Measurements from ENCODE around the gene FAM180A. TPM values are rescaled to one million over a fixed set of nuclear protein-coding genes. Genes with fewer than 3 reads are reported as not detected.
"Not testable (repeated sequence)": the region's sequence is repeated elsewhere in the genome, so short reads cannot be mapped to it uniquely, and the experiment has no call there.

The FAM180A gene
- total and polyA plus RNA-seq, 4 donors = 0.19 to 10.5 (median 5.6) TPM

DNA sequence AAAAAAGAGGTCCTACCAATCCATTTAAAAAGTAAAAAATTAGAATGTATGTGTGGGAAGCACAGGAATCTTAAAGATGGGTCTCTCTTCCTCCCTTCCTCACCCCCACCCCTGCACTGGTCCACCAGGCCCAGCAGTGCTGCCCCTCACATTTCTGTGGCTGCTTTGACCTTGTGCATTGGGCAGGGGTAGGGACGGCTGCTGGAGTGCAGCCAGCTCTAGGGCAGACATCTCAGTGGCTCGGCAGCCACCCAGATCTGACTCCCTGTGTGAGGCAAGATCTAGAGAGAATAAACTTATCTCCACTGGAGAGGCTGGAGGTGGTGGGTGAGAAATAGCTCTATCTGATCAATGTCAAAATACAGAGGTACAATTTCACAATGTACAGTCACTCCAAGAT lies 6.7 kb downstream of the FAM180A start:
- Histone ChIP-seq H3K9me3 (ENCODE audit: control insufficient read depth in 4 of 4, low read length in 3 of 4) (no peaks in the 10 kb centered on the region), H3K36me3 (ENCODE audit: control insufficient read depth in 4 of 4, insufficient read depth in 3 of 4, low read depth in 1 of 4, low read length in 3 of 4) (no peaks in the 10 kb centered on the region), H3K9ac (ENCODE audit: low read depth in 1 of 2, low read length in 2 of 2) (no peak overlapping the region), H3K4me3 (ENCODE audit: low read depth in 1 of 3, low read length in 3 of 3) (no peak overlapping the region), H3K27me3 (ENCODE audit: control insufficient read depth in 4 of 4, insufficient read depth in 4 of 4, low read length in 3 of 4) (no peaks in the 10 kb centered on the region), H3K27ac (ENCODE audit: low read depth in 1 of 2, low read length in 2 of 2) (no peak overlapping the region), H3K4me1 (ENCODE audit: control insufficient read depth in 4 of 4, insufficient read depth in 4 of 4, low read length in 3 of 4) (no peaks in the 10 kb centered on the region)
- TF ChIP-seq, protein P1, sequence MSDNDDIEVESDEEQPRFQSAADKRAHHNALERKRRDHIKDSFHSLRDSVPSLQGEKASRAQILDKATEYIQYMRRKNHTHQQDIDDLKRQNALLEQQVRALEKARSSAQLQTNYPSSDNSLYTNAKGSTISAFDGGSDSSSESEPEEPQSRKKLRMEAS (IDR thresholded peaks at IDR 0.05) = no peak
- TF ChIP-seq, protein P2, sequence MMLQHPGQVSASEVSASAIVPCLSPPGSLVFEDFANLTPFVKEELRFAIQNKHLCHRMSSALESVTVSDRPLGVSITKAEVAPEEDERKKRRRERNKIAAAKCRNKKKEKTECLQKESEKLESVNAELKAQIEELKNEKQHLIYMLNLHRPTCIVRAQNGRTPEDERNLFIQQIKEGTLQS (IDR thresholded peaks at IDR 0.05) = no peak
- TF ChIP-seq, protein P3, sequence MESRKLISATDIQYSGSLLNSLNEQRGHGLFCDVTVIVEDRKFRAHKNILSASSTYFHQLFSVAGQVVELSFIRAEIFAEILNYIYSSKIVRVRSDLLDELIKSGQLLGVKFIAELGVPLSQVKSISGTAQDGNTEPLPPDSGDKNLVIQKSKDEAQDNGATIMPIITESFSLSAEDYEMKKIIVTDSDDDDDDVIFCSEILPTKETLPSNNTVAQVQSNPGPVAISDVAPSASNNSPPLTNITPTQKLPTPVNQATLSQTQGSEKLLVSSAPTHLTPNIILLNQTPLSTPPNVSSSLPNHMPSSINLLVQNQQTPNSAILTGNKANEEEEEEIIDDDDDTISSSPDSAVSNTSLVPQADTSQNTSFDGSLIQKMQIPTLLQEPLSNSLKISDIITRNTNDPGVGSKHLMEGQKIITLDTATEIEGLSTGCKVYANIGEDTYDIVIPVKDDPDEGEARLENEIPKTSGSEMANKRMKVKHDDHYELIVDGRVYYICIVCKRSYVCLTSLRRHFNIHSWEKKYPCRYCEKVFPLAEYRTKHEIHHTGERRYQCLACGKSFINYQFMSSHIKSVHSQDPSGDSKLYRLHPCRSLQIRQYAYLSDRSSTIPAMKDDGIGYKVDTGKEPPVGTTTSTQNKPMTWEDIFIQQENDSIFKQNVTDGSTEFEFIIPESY (IDR thresholded peaks at IDR 0.05) = no peak
- no peak for TF ChIP-seq TAF1 (conservative IDR thresholded peaks at IDR 0.05)
- no peak for TF ChIP-seq EGR1 (IDR thresholded peaks at IDR 0.05; ENCODE audit: low read depth in 2 of 2)
- 42% methylated on average over 2 of the region's 2 CpGs for WGBS
- DNase-seq (ENCODE audit: low spot score) = no peak

DNA sequence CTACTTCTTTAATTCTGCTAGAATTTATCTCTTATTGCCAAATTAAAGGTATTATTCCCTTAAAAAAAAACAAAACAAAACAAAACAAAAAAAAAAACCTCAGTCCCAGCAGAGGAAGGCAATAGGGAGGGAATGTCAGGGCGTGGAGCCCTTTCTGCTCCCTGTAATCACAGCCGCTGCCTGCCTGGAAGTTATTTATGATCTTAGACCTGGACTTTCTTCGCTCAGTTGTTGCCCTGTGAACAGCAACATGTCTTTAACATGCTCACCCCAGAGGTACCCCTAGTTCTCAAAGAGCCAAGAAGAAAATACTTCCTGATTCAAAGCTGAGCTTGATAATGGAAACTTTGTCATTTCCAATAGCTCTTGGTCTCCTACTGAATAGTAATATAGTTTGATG lies 7.7 kb downstream of the FAM180A start:
- Histone ChIP-seq H3K36me3 (ENCODE audit: control insufficient read depth in 4 of 4, insufficient read depth in 3 of 4, low read depth in 1 of 4, low read length in 3 of 4) (no peaks in the 10 kb centered on the region), H3K9ac (ENCODE audit: low read depth in 1 of 2, low read length in 2 of 2) (no peak overlapping the region), H3K27ac (ENCODE audit: low read depth in 1 of 2, low read length in 2 of 2) (no peak overlapping the region), H3K4me1 (ENCODE audit: control insufficient read depth in 4 of 4, insufficient read depth in 4 of 4, low read length in 3 of 4) (no peaks in the 10 kb centered on the region), H3K4me3 (ENCODE audit: low read depth in 1 of 3, low read length in 3 of 3) (no peak overlapping the region), H3K9me3 (ENCODE audit: control insufficient read depth in 4 of 4, low read length in 3 of 4) (no peaks in the 10 kb centered on the region), H3K27me3 (ENCODE audit: control insufficient read depth in 4 of 4, insufficient read depth in 4 of 4, low read length in 3 of 4) (no peaks in the 10 kb centered on the region)
- DNase-seq (ENCODE audit: low spot score) = no peak
- WGBS = 75% methylated on average over 3 of the region's 3 CpGs
- TF ChIP-seq RAD21 (IDR thresholded peaks at IDR 0.05) = no peak
- no peak for TF ChIP-seq HNF4G (IDR thresholded peaks at IDR 0.05)
- TF ChIP-seq, protein P1 (IDR thresholded peaks at IDR 0.05) = no peak
- TF ChIP-seq JUND (IDR thresholded peaks at IDR 0.05) = no peak
- TF ChIP-seq NR2F2 (IDR thresholded peaks at IDR 0.05) = no peak
- TF ChIP-seq, protein P4, sequence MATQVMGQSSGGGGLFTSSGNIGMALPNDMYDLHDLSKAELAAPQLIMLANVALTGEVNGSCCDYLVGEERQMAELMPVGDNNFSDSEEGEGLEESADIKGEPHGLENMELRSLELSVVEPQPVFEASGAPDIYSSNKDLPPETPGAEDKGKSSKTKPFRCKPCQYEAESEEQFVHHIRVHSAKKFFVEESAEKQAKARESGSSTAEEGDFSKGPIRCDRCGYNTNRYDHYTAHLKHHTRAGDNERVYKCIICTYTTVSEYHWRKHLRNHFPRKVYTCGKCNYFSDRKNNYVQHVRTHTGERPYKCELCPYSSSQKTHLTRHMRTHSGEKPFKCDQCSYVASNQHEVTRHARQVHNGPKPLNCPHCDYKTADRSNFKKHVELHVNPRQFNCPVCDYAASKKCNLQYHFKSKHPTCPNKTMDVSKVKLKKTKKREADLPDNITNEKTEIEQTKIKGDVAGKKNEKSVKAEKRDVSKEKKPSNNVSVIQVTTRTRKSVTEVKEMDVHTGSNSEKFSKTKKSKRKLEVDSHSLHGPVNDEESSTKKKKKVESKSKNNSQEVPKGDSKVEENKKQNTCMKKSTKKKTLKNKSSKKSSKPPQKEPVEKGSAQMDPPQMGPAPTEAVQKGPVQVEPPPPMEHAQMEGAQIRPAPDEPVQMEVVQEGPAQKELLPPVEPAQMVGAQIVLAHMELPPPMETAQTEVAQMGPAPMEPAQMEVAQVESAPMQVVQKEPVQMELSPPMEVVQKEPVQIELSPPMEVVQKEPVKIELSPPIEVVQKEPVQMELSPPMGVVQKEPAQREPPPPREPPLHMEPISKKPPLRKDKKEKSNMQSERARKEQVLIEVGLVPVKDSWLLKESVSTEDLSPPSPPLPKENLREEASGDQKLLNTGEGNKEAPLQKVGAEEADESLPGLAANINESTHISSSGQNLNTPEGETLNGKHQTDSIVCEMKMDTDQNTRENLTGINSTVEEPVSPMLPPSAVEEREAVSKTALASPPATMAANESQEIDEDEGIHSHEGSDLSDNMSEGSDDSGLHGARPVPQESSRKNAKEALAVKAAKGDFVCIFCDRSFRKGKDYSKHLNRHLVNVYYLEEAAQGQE (IDR thresholded peaks at IDR 0.05) = no peak
- TF ChIP-seq YY1 (IDR thresholded peaks at IDR 0.05) = no peak
- no peak for TF ChIP-seq GABPA (IDR thresholded peaks at IDR 0.05 in 1 of 2, conservative IDR thresholded peaks at IDR 0.05 in 1 of 2)
- no peak for TF ChIP-seq FOXA2 (IDR thresholded peaks at IDR 0.05)
- TF ChIP-seq EGR1 (IDR thresholded peaks at IDR 0.05; ENCODE audit: low read depth in 2 of 2) = no peak
- no peak for TF ChIP-seq TAF1 (conservative IDR thresholded peaks at IDR 0.05)

DNA sequence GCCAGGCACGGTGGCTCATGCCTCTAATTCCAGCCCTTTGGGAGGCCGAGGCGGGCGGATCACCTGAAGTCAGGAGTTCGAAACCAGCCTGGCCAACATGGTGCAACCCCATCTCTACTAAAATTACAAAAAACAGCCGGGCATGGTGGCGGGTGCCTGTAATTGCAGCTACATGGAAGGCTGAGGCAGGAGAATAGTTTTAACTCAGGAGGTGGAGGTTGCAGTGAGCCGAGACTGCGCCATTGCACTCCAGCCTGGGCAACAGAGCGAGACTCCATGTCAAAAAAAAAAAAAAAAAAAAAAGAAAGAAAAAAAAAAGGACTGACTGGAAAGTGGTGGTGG lies 11.3 kb downstream of the FAM180A start:
- not testable (repeated sequence) for DNase-seq (ENCODE audit: low spot score); H3K9ac ChIP-seq (ENCODE audit: low read depth in 1 of 2, low read length in 2 of 2); H3K27ac ChIP-seq (ENCODE audit: low read depth in 1 of 2, low read length in 2 of 2); H3K9me3 ChIP-seq (ENCODE audit: control insufficient read depth in 4 of 4, low read length in 3 of 4); H3K36me3 ChIP-seq (ENCODE audit: control insufficient read depth in 4 of 4, insufficient read depth in 3 of 4, low read depth in 1 of 4, low read length in 3 of 4); H3K27me3 ChIP-seq (ENCODE audit: control insufficient read depth in 4 of 4, insufficient read depth in 4 of 4, low read length in 3 of 4); H3K4me1 ChIP-seq (ENCODE audit: control insufficient read depth in 4 of 4, insufficient read depth in 4 of 4, low read length in 3 of 4); H3K4me3 ChIP-seq (ENCODE audit: low read depth in 1 of 3, low read length in 3 of 3)
- WGBS = 94% methylated on average over 10 of the region's 10 CpGs

Measured in liver (tissue), 9 donors.